K562 (cell line): ENCODE data around the gene ANXA7. TPM values are rescaled to one million over a fixed set of nuclear protein-coding genes. Genes with fewer than 3 reads are reported as not detected.
A peak's percentile ranks its signal among the peaks of the same experiment; 100 is the strongest.

ENCODE experiments used
- ATAC-seq: fragments of 200-7000 bp; cut with Tn5 transposase; 3 replicates; pipeline ENCODE4 v1.9.1; 2020; ENCODE audit warnings: moderate library complexity
- BruUV-seq: library from RNA; stranded (reverse); fragments of 400-500 nt; replicated peaks from 2 replicates; lab custom pipeline; 2021; lab: Mats Ljungman, UMichigan
- CTCF ChIA-PET: fragments of 300-600 bp; formaldehyde crosslinking; extraction: SDS; loops from one replicate; lab custom pipeline; 2021; ENCODE audit warnings: low intra/inter-chr PET ratio; lab: Yijun Ruan, JAX
- POLR2A ChIA-PET: fragments of 300-600, 350-650 bp; sonication (Branson Sonifier 250); formaldehyde crosslinking; extraction: SDS; loops from one replicate; lab custom pipeline; 2021; ENCODE audit warnings: antibody characterized with exemption, inconsistent platforms; lab: Yijun Ruan, JAX
- DNase-seq, 4 experiments: peaks; one replicate each; pipeline versions ENCODE4 v3.0.0 to v3.0.0-alpha.2; 2011 to 2018; ENCODE audit warnings: low spot score in 3 of 4, mixed read lengths in 3 of 4; ENCODE audit errors: extremely low read depth in 1 of 4
- FAIRE-seq: peaks from 2 replicates; lab custom pipeline; 2011; peaks lifted over from hg19 to GRCh38; lab: Jason Lieb, UNC
- H2AFZ ChIP-seq: 2 replicates; pipeline ENCODE4 v1.6.0; 2011; ENCODE audit warnings: low read depth, low read length, control low read depth, inconsistent platforms
- H3K27ac ChIP-seq: fragments of 200-600 bp; 3 replicates; pipeline ENCODE4 v1.8.0; 2011; ENCODE audit warnings: low read depth, mild to moderate bottlenecking, control low read depth, inconsistent platforms, low read length, moderate library complexity, mixed read lengths; ENCODE audit errors: extremely low read depth
- H3K27me3 ChIP-seq, 2 experiments: fragments of 300-600 bp in 1 of 2; 2 replicates in 1 of 2; 3 replicates in 1 of 2; pipeline versions ENCODE4 v1.6.0 to v1.8.0; 2011; ENCODE audit warnings: inconsistent platforms in 2 of 2, low read length in 2 of 2, mild to moderate bottlenecking in 1 of 2, mixed read lengths in 1 of 2, moderate library complexity in 1 of 2; ENCODE audit not compliant: control insufficient read depth in 2 of 2, insufficient read depth in 2 of 2
- H3K36me3 ChIP-seq: fragments of 300-600 bp; 3 replicates; pipeline ENCODE4 v1.8.0; 2011; ENCODE audit warnings: mild to moderate bottlenecking, low read length, inconsistent platforms; ENCODE audit not compliant: control insufficient read depth, insufficient read depth
- H3K4me1 ChIP-seq, 2 experiments: fragments of 200-600 bp in 1 of 2; replicated peaks in 1 of 2; 2 replicates in 1 of 2; 3 replicates in 1 of 2; pipeline versions ENCODE4 v1.5.1 to v1.8.0; 2011; ENCODE audit warnings: inconsistent platforms in 2 of 2, low read length in 2 of 2, mild to moderate bottlenecking in 1 of 2, mixed read lengths in 1 of 2, moderate library complexity in 1 of 2; ENCODE audit not compliant: control insufficient read depth in 2 of 2, insufficient read depth in 2 of 2
- H3K4me2 ChIP-seq: 2 replicates; pipeline ENCODE4 v1.6.1; 2011; ENCODE audit warnings: low read length, control low read depth, inconsistent platforms, mixed read lengths; ENCODE audit not compliant: insufficient read depth
- H3K4me3 ChIP-seq: fragments of 200-600 bp; sonication (generic), shearing (Covaris generic); 2 replicates; pipeline ENCODE4 v1.5.1; 2016; ENCODE audit warnings: control low read depth, inconsistent platforms
- H3K79me2 ChIP-seq: fragments of 200-600 bp; 3 replicates; pipeline ENCODE4 v1.8.0; 2011; ENCODE audit warnings: low read length, inconsistent platforms; ENCODE audit not compliant: control insufficient read depth, insufficient read depth
- H3K9ac ChIP-seq, 2 experiments: 2 replicates each; pipeline versions ENCODE4 v1.6.0 to v1.6.1; 2011; ENCODE audit warnings: low read depth in 2 of 2, low read length in 2 of 2, control low read depth in 1 of 2, inconsistent platforms in 1 of 2, mild to moderate bottlenecking in 1 of 2, mixed read lengths in 1 of 2; ENCODE audit not compliant: insufficient read depth in 1 of 2
- H3K9me1 ChIP-seq: one replicate; pipeline ENCODE4 v1.6.0; 2011; ENCODE audit warnings: inconsistent platforms, mild to moderate bottlenecking, low read length, moderate library complexity; ENCODE audit not compliant: control insufficient read depth, insufficient read depth
- H3K9me3 ChIP-seq: replicated peaks from 2 replicates; pipeline ENCODE4 v1.5.1; 2011; ENCODE audit warnings: low read depth, low read length, inconsistent platforms; ENCODE audit not compliant: control insufficient read depth, insufficient read depth
- H4K20me1 ChIP-seq: replicated peaks from 2 replicates; pipeline ENCODE4 v1.6.1; 2011; ENCODE audit warnings: low read length, inconsistent platforms, mixed read lengths; ENCODE audit not compliant: control insufficient read depth, insufficient read depth
- ELK3 ChIP-seq: fragments of 450-650 bp; formaldehyde crosslinking; IDR thresholded peaks from 2 replicates; pipeline ENCODE4 v1.4.0; 2020; ENCODE audit warnings: mild to moderate bottlenecking
- GATAD2A ChIP-seq: fragments of 450-650 bp; IDR thresholded peaks from 2 replicates; pipeline ENCODE4 v1.6.1; 2017
- HBP1 ChIP-seq: fragments of 450-650 bp; formaldehyde crosslinking; IDR thresholded peaks from 2 replicates; pipeline ENCODE4 v1.4.0; 2022; ENCODE audit warnings: missing genetic modification characterization
- POLR2A ChIP-seq: fragments of 450-650 bp; conservative IDR thresholded peaks from 2 replicates; pipeline ENCODE4 v1.6.1; 2016
- POLR2B ChIP-seq: fragments of 450-650 bp; IDR thresholded peaks from 2 replicates; pipeline ENCODE4 v1.6.1; 2018; ENCODE audit warnings: low read depth; ENCODE audit not compliant: partially characterized antibody
- ZNF232 ChIP-seq: sonication (generic); formaldehyde crosslinking; IDR thresholded peaks from 2 replicates; pipeline ENCODE4 v1.8.0; 2022; ENCODE audit warnings: mild to moderate bottlenecking, missing genetic modification reagents
- WGBS: fragments of 100-300 bp; shearing (Covaris generic); methylation state at CpG from one replicate; pipeline ENCODE4 v1.1.6; 2016; ENCODE audit warnings: low coverage, mixed read lengths; ENCODE audit not compliant: insufficient coverage; ENCODE audit errors: missing lambda C conversion rate; 5-methylcytosine and 5-hydroxymethylcytosine counted together
- in situ Hi-C: fragments of 300-500 bp; cut with MboI; formaldehyde crosslinking; loops from 4 replicates; pipeline ENCODE4 v1.15.0; 2018; ENCODE audit warnings: inconsistent platforms, mixed read lengths
- intact Hi-C: fragments of 100-400 bp; cut with micrococcal nuclease; formaldehyde crosslinking; loops from 2 replicates; pipeline ENCODE4 v1.14.2; 2022
- polyA plus RNA-seq, 8 experiments: library from polyadenylated mRNA; depleted of rRNA in 4 of 8; stranded (reverse) in 5 of 8; unstranded in 3 of 8; fragments of >200 nt; fragmentation: Nextera tagmentation in 2 of 8; fragmentation: Illumina TruSeq in 1 of 8; extraction: Ambion mirVana in 2 of 8; extraction: Trizol in 1 of 8; gene quantifications; 2 replicates each; pipeline versions ENCODE4 v1.2.1 to v1.2.3, GENCODE V29; 2011 to 2014; ENCODE audit warnings: inconsistent platforms in 1 of 8, missing spikeins in 1 of 8
- total RNA-seq, 7 experiments: library from RNA; depleted of rRNA in 6 of 7; stranded (reverse); fragments of >200 nt in 6 of 7; fragmentation: Illumina TruSeq in 2 of 7; extraction: Trizol in 2 of 7; gene quantifications; 2 replicates each; pipeline versions ENCODE4 v1.2.1 to v1.2.3, GENCODE V29; 2011 to 2021; ENCODE audit warnings: low replicate concordance in 1 of 7

ANXA7 gene
- total and polyA plus RNA-seq, 9 of the 15 experiments (the other 6 are each of a cell fraction or from before 2014, with no cell fraction given): 81.6 to 157 (median 122) TPM

DNA sequence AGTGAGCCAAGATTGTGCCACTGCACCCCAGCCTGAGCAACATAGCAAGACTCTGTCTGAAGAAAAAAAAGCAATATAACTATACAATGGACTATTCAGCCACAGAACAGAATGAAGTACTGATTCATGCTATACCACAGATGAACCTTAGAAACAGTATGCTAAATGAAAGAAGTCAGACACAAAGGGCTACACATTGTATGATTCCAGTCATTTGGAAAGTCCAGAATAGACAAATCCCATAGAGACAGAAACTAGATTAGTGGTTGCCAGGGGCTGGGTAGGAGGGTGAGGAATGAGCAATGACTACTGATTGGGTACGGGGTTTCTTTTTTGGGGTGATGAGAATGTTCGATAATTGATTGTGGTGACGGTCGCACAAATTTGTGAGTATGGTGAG is 45.6 kb downstream of the ANXA7 start:
- Histone ChIP-seq H3K79me2 (no peaks in the 10 kb centered on the region), H3K4me3 (no peak overlapping the region), H3K9me1 (no peaks in the 10 kb centered on the region), H3K4me2 (no peak overlapping the region), H2AFZ (no peak overlapping the region), H3K4me1 (peaks cover 7 to 22% of the 10 kb centered on the region in 2 experiments), H3K27me3 (no peaks in the 10 kb centered on the region), H3K27ac (peak overlapping the region; percentile 75; the same call in 2 of the 3 replicates), H3K9ac (no peak overlapping the region), H4K20me1 (no peaks in the 10 kb centered on the region), H3K9me3 (no peaks in the 10 kb centered on the region), H3K36me3 (peaks cover 52% of the 10 kb centered on the region)
- DNase-seq (no peak), FAIRE-seq (no peak), ATAC-seq (no peak)
- 100% methylated on average over 4 of the region's 4 CpGs for WGBS
- no peak for TF ChIP-seq ELK3
- peak; percentile 26; the same call in 1 of the 2 replicates for TF ChIP-seq POLR2A
- TF ChIP-seq POLR2B: peak; percentile 16
- TF ChIP-seq ZNF232 (CRISPR knock-in tag): no peak
- no peak for TF ChIP-seq HBP1 (CRISPR knock-in tag)
- TF ChIP-seq GATAD2A: no peak
- in situ Hi-C loops: no loop called here
- CTCF ChIA-PET: no interaction called here
- intact Hi-C loops: loop anchor here (5.0 kb wide), 1 partner anchor 121 kb away; the partner anchor contains the start of gene DNAJC9
- BruUV-seq: no TSS peak
- POLR2A ChIA-PET: interaction anchor here (0.8 to 1.3 kb wide), 3 partner anchors 11 to 365 kb away, joined by 3 to 8 read pairs (median 3); partner anchors contain the start of gene MRPS16
